HG03159 (cell line): ENCODE results near the gene B3GNT2.
"Not testable (repeated sequence)": the region's sequence is repeated elsewhere in the genome, so short reads cannot be mapped to it uniquely, and the experiment has no call there.

ENCODE experiments used
- ATAC-seq: cut with Tn5 transposase; IDR thresholded peaks from one replicate; pipeline ENCODE4 v1.9.1; 2021; ENCODE audit warnings: mild to moderate bottlenecking, moderate library complexity; ENCODE audit not compliant: unreplicated experiment

The B3GNT2 gene

GRCh38 chr2:62234755-62235655 is 39.1 kb downstream of the B3GNT2 start:
- no peak for ATAC-seq

GRCh38 chr2:62236499-62236898 is 40.6 kb downstream of the B3GNT2 start:
- no peak for ATAC-seq

GRCh38 chr2:62238236-62238635 is 42.3 kb downstream of the B3GNT2 start:
- ATAC-seq: no peak

- ATAC-seq: no peak
Measured at GRCh38 chr2:62240546-62240945, 44.6 kb downstream of the B3GNT2 start.

GRCh38 chr2:62243983-62244382 is 48.1 kb downstream of the B3GNT2 start:
- ATAC-seq: no peak

- no peak for ATAC-seq
Measured at GRCh38 chr2:62248226-62248625, 52.3 kb downstream of the B3GNT2 start.

- no peak for ATAC-seq
Measured at GRCh38 chr2:62250239-62250638, 54.3 kb downstream of the B3GNT2 start.

GRCh38 chr2:62254424-62255266 is 58.7 kb downstream of the B3GNT2 start:
- ATAC-seq: no peak

GRCh38 chr2:62257466-62257865 is 61.6 kb downstream of the B3GNT2 start:
- ATAC-seq: no peak

GRCh38 chr2:62263076-62263715 is 67.3 kb downstream of the B3GNT2 start:
- ATAC-seq: no peak

GRCh38 chr2:62264186-62264585 is 68.3 kb downstream of the B3GNT2 start:
- no peak for ATAC-seq

GRCh38 chr2:62265106-62265505 is 69.2 kb downstream of the B3GNT2 start:
- no peak for ATAC-seq

GRCh38 chr2:62266433-62267038 is 70.6 kb downstream of the B3GNT2 start:
- ATAC-seq: no peak

- no peak for ATAC-seq
Measured at GRCh38 chr2:62267696-62268095, 71.8 kb downstream of the B3GNT2 start.

- not testable (repeated sequence) for ATAC-seq
Measured at GRCh38 chr2:62268681-62269188, 72.8 kb downstream of the B3GNT2 start.

GRCh38 chr2:62270728-62271127 is 74.8 kb downstream of the B3GNT2 start:
- no peak for ATAC-seq
